ENCODE data around the gene OVOL1. TPM values are rescaled to one million over a fixed set of nuclear protein-coding genes. Genes with fewer than 3 reads are reported as not detected.
A peak's percentile ranks its signal among the peaks of the same experiment; 100 is the strongest.

OVOL1 gene
- total and polyA plus RNA-seq, 2 experiments from 2014 or later: 1.5 to 3.3 TPM

DNA sequence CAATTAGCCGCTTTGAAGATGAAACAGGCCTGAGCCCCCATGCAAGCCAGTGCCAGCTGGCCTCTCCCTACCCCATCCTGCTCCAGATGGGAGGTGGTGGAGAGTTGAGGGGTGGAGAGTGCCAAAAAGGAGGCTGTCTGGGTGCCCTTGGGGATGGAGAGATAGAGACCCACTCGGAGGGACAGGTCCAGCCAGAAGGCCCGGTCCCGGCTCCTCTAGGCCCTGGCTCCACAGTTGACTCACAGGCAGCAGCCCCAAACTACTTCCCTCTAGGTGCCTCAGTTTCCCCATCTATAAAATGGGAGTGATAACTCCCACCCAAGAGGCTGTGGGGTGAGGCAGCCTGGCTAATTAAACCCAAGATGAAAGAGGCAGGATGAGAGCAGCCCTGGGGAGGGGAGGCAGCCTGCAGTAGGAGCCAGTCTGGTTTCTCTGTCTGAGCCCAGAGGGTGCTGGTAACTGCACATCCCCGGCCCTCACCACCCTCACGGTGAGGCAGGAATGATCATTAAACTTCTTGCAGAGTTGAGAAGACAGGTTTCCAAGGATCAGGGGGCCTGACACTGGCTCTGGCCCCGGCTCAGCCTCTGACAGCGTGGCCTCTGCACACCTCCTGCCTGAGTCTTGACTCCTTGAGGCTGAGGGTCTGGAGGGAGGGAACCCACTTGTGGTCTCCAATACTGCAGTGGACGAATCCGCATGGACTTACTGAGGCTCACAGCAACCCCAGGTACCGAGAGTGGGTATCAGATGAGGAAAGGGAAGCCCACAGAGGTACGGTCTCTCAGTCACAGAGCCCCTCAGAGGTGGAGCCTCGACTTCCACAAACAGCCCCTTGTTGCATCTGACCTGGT is 4.7 kb upstream of the OVOL1 start:
- H3K9me2 ChIP-seq (ENCODE audit: insufficient read depth): no peaks in the 10 kb centered on the region
- H3K27me3 ChIP-seq (ENCODE audit: insufficient read depth): peaks cover 60% of the 10 kb centered on the region
- peaks cover 6% of the 10 kb centered on the region; the same call in 1 of the 2 replicates for H3K4me1 ChIP-seq (ENCODE audit: insufficient read depth)
- peaks cover 52% of the 10 kb centered on the region for H3K27me3 Mint-ChIP-seq (ENCODE audit: insufficient read depth, low read depth, poor library complexity)
- H3K36me3 Mint-ChIP-seq (ENCODE audit: low read depth): peaks cover 3% of the 10 kb centered on the region; the same call in 1 of the 3 replicates
- H3F3A ChIP-seq (replicated peaks; ENCODE audit: low read depth): 0 out of 2 replicates have a peak, but pooled peaks cover 5% of the 10 kb centered on the region
- no peaks in the 10 kb centered on the region for H3K79me2 ChIP-seq (replicated peaks; ENCODE audit: insufficient read depth)
- peak overlapping the region; percentile 52; the same call in 1 of the 2 replicates for H2AFZ ChIP-seq
- no peak overlapping the region for H3K27ac Mint-ChIP-seq
- H3K4me1 Mint-ChIP-seq: peaks cover 19% of the 10 kb centered on the region
- no peak overlapping the region for H3K4me3 Mint-ChIP-seq
- no peak for TF ChIP-seq JUNB (IDR thresholded peaks at IDR 0.05; ENCODE audit: unreplicated experiment)
- TF ChIP-seq NANOG (IDR thresholded peaks at IDR 0.05; ENCODE audit: borderline replicate concordance): no peak
- no peak for TF ChIP-seq POLR2AphosphoS5 (IDR thresholded peaks at IDR 0.05; ENCODE audit: low read depth)
- TF ChIP-seq, protein P1, sequence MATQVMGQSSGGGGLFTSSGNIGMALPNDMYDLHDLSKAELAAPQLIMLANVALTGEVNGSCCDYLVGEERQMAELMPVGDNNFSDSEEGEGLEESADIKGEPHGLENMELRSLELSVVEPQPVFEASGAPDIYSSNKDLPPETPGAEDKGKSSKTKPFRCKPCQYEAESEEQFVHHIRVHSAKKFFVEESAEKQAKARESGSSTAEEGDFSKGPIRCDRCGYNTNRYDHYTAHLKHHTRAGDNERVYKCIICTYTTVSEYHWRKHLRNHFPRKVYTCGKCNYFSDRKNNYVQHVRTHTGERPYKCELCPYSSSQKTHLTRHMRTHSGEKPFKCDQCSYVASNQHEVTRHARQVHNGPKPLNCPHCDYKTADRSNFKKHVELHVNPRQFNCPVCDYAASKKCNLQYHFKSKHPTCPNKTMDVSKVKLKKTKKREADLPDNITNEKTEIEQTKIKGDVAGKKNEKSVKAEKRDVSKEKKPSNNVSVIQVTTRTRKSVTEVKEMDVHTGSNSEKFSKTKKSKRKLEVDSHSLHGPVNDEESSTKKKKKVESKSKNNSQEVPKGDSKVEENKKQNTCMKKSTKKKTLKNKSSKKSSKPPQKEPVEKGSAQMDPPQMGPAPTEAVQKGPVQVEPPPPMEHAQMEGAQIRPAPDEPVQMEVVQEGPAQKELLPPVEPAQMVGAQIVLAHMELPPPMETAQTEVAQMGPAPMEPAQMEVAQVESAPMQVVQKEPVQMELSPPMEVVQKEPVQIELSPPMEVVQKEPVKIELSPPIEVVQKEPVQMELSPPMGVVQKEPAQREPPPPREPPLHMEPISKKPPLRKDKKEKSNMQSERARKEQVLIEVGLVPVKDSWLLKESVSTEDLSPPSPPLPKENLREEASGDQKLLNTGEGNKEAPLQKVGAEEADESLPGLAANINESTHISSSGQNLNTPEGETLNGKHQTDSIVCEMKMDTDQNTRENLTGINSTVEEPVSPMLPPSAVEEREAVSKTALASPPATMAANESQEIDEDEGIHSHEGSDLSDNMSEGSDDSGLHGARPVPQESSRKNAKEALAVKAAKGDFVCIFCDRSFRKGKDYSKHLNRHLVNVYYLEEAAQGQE (IDR thresholded peaks at IDR 0.05; ENCODE audit: unreplicated experiment): no peak
- no peak for TF ChIP-seq CREB1 (CRISPR knock-in tag; IDR thresholded peaks at IDR 0.05; ENCODE audit: low read depth)
- TF ChIP-seq, protein P2, sequence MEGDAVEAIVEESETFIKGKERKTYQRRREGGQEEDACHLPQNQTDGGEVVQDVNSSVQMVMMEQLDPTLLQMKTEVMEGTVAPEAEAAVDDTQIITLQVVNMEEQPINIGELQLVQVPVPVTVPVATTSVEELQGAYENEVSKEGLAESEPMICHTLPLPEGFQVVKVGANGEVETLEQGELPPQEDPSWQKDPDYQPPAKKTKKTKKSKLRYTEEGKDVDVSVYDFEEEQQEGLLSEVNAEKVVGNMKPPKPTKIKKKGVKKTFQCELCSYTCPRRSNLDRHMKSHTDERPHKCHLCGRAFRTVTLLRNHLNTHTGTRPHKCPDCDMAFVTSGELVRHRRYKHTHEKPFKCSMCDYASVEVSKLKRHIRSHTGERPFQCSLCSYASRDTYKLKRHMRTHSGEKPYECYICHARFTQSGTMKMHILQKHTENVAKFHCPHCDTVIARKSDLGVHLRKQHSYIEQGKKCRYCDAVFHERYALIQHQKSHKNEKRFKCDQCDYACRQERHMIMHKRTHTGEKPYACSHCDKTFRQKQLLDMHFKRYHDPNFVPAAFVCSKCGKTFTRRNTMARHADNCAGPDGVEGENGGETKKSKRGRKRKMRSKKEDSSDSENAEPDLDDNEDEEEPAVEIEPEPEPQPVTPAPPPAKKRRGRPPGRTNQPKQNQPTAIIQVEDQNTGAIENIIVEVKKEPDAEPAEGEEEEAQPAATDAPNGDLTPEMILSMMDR (conservative IDR thresholded peaks at IDR 0.05; ENCODE audit: low read depth in 2 of 2): no peak
- no peak for TF ChIP-seq ZNF114 (CRISPR knock-in tag; IDR thresholded peaks at IDR 0.05)
- TF ChIP-seq, protein P3, sequence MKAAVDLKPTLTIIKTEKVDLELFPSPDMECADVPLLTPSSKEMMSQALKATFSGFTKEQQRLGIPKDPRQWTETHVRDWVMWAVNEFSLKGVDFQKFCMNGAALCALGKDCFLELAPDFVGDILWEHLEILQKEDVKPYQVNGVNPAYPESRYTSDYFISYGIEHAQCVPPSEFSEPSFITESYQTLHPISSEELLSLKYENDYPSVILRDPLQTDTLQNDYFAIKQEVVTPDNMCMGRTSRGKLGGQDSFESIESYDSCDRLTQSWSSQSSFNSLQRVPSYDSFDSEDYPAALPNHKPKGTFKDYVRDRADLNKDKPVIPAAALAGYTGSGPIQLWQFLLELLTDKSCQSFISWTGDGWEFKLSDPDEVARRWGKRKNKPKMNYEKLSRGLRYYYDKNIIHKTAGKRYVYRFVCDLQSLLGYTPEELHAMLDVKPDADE (IDR thresholded peaks at IDR 0.05): no peak
- TF ChIP-seq ZNF331 (CRISPR knock-in tag; IDR thresholded peaks at IDR 0.05; ENCODE audit: low read depth): no peak
- no peak for TF ChIP-seq EZH2 (IDR thresholded peaks at IDR 0.05; ENCODE audit: low read depth, unreplicated experiment)
- no peak for TF ChIP-seq STAT1 (IDR thresholded peaks at IDR 0.05; ENCODE audit: unreplicated experiment)
- no peak for TF ChIP-seq EZH2phosphoT487 (IDR thresholded peaks at IDR 0.05; ENCODE audit: unreplicated experiment)
- TF ChIP-seq, protein P4, sequence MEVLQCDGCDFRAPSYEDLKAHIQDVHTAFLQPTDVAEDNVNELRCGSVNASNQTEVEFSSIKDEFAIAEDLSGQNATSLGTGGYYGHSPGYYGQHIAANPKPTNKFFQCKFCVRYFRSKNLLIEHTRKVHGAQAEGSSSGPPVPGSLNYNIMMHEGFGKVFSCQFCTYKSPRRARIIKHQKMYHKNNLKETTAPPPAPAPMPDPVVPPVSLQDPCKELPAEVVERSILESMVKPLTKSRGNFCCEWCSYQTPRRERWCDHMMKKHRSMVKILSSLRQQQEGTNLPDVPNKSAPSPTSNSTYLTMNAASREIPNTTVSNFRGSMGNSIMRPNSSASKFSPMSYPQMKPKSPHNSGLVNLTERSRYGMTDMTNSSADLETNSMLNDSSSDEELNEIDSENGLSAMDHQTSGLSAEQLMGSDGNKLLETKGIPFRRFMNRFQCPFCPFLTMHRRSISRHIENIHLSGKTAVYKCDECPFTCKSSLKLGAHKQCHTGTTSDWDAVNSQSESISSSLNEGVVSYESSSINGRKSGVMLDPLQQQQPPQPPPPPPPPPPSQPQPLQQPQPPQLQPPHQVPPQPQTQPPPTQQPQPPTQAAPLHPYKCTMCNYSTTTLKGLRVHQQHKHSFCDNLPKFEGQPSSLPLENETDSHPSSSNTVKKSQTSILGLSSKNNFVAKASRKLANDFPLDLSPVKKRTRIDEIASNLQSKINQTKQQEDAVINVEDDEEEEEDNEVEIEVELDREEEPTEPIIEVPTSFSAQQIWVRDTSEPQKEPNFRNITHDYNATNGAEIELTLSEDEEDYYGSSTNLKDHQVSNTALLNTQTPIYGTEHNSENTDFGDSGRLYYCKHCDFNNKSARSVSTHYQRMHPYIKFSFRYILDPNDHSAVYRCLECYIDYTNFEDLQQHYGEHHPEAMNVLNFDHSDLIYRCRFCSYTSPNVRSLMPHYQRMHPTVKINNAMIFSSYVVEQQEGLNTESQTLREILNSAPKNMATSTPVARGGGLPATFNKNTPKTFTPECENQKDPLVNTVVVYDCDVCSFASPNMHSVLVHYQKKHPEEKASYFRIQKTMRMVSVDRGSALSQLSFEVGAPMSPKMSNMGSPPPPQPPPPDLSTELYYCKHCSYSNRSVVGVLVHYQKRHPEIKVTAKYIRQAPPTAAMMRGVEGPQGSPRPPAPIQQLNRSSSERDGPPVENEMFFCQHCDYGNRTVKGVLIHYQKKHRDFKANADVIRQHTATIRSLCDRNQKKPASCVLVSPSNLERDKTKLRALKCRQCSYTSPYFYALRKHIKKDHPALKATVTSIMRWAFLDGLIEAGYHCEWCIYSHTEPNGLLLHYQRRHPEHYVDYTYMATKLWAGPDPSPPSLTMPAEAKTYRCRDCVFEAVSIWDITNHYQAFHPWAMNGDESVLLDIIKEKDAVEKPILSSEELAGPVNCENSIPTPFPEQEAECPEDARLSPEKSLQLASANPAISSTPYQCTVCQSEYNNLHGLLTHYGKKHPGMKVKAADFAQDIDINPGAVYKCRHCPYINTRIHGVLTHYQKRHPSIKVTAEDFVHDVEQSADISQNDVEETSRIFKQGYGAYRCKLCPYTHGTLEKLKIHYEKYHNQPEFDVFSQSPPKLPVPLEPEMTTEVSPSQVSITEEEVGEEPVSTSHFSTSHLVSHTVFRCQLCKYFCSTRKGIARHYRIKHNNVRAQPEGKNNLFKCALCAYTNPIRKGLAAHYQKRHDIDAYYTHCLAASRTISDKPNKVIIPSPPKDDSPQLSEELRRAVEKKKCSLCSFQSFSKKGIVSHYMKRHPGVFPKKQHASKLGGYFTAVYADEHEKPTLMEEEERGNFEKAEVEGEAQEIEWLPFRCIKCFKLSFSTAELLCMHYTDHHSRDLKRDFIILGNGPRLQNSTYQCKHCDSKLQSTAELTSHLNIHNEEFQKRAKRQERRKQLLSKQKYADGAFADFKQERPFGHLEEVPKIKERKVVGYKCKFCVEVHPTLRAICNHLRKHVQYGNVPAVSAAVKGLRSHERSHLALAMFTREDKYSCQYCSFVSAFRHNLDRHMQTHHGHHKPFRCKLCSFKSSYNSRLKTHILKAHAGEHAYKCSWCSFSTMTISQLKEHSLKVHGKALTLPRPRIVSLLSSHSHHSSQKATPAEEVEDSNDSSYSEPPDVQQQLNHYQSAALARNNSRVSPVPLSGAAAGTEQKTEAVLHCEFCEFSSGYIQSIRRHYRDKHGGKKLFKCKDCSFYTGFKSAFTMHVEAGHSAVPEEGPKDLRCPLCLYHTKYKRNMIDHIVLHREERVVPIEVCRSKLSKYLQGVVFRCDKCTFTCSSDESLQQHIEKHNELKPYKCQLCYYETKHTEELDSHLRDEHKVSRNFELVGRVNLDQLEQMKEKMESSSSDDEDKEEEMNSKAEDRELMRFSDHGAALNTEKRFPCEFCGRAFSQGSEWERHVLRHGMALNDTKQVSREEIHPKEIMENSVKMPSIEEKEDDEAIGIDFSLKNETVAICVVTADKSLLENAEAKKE (CRISPR knock-in tag; IDR thresholded peaks at IDR 0.05): no peak
- no peaks in the 10 kb centered on the region; the same call in 1 of the 3 replicates for H3K9me3 Mint-ChIP-seq
- ATAC-seq: no peak
- no peaks in the 10 kb centered on the region for H3K36me3 ChIP-seq (ENCODE audit: insufficient read depth)
- peak overlapping the region; percentile 75; the same call in 1 of the 2 replicates for H3K4me2 ChIP-seq
- peak overlapping the region; percentile 71 for H3K4me3 ChIP-seq
- no peak overlapping the region for H3K27ac ChIP-seq (ENCODE audit: low read depth)
- DNase-seq (ENCODE audit: low spot score): no peak
- H4K20me1 ChIP-seq (replicated peaks; ENCODE audit: insufficient read depth): no peaks in the 10 kb centered on the region

Measured in GM23338 (cell line).